GM23338 (cell line): ENCODE data around the gene CDKN1A. TPM values are rescaled to one million over a fixed set of nuclear protein-coding genes. Genes with fewer than 3 reads are reported as not detected.

Experiments
- ATAC-seq: fragments of 200-7000 bp; cut with Tn5 transposase; 3 replicates; pipeline ENCODE4 v1.9.1; 2020
- DNase-seq: peaks from one replicate; pipeline ENCODE4 v3.0.0-alpha.2; 2015; ENCODE audit warnings: low spot score
- H2AFZ ChIP-seq: fragments of 200-600 bp; sonication (generic); 2 replicates; pipeline ENCODE4 v1.8.0; 2016; ENCODE audit warnings: antibody characterized with exemption, mild to moderate bottlenecking, moderate library complexity
- H3F3A ChIP-seq: fragments of 200-600 bp; sonication (generic); replicated peaks from 2 replicates; pipeline ENCODE4 v1.8.0; 2017; ENCODE audit warnings: antibody characterized with exemption, mixed run types, low read depth
- H3K27ac ChIP-seq: fragments of 200-600 bp; sonication (generic); 2 replicates; pipeline ENCODE4 v1.6.1; 2016; ENCODE audit warnings: low read depth
- H3K27me3 ChIP-seq: fragments of 200-600 bp; sonication (generic); 2 replicates; pipeline ENCODE4 v1.8.0; 2016; ENCODE audit warnings: mild to moderate bottlenecking, mixed run types, moderate library complexity; ENCODE audit not compliant: insufficient read depth
- H3K36me3 ChIP-seq: fragments of 200-600 bp; sonication (generic); 2 replicates; pipeline ENCODE4 v1.8.0; 2016; ENCODE audit warnings: mild to moderate bottlenecking; ENCODE audit not compliant: insufficient read depth
- H3K4me1 ChIP-seq: fragments of 200-600 bp; sonication (generic); 2 replicates; pipeline ENCODE4 v1.8.0; 2016; ENCODE audit warnings: mild to moderate bottlenecking, moderate library complexity; ENCODE audit not compliant: insufficient read depth
- H3K4me2 ChIP-seq: fragments of 200-600 bp; sonication (generic); 2 replicates; pipeline ENCODE4 v1.7.1; 2017; ENCODE audit warnings: mixed run types
- H3K4me3 ChIP-seq: fragments of 200-600 bp; sonication (generic); 2 replicates; pipeline ENCODE4 v1.6.1; 2016; ENCODE audit warnings: mixed run types
- H3K79me2 ChIP-seq: fragments of 200-600 bp; sonication (generic); replicated peaks from 2 replicates; pipeline ENCODE4 v1.8.0; 2017; ENCODE audit warnings: mild to moderate bottlenecking; ENCODE audit not compliant: insufficient read depth
- H3K9me2 ChIP-seq: fragments of 200-600 bp; sonication (generic); 2 replicates; pipeline ENCODE4 v1.8.0; 2017; ENCODE audit not compliant: insufficient read depth
- H4K20me1 ChIP-seq: fragments of 200-600 bp; sonication (generic); replicated peaks from 2 replicates; pipeline ENCODE4 v1.8.0; 2017; ENCODE audit warnings: mild to moderate bottlenecking; ENCODE audit not compliant: insufficient read depth
- H3K27ac Mint-ChIP-seq: 2 replicates; pipeline ENCODE4 v1.8.0; 2020; ENCODE audit warnings: inconsistent platforms, mild to moderate bottlenecking, moderate library complexity, mixed read lengths
- H3K27me3 Mint-ChIP-seq: 3 replicates; pipeline ENCODE4 v1.8.0; 2022; ENCODE audit warnings: low read depth, mild to moderate bottlenecking, moderate library complexity, mixed read lengths, inconsistent platforms; ENCODE audit not compliant: insufficient read depth, poor library complexity
- H3K36me3 Mint-ChIP-seq: 3 replicates; pipeline ENCODE4 v1.8.0; 2021; ENCODE audit warnings: low read depth, mild to moderate bottlenecking, inconsistent platforms, moderate library complexity, mixed read lengths
- H3K4me1 Mint-ChIP-seq: 3 replicates; pipeline ENCODE4 v1.8.0; 2020; ENCODE audit warnings: mild to moderate bottlenecking, inconsistent platforms, mixed read lengths
- H3K4me3 Mint-ChIP-seq: 3 replicates; pipeline ENCODE4 v1.8.0; 2021; ENCODE audit warnings: moderate library complexity, mild to moderate bottlenecking, inconsistent platforms, mixed read lengths
- H3K9me3 Mint-ChIP-seq: 3 replicates; pipeline ENCODE4 v1.8.0; 2020; ENCODE audit warnings: moderate library complexity, mild to moderate bottlenecking, inconsistent platforms, mixed read lengths
- CREB1 ChIP-seq: fragments of 250-450 bp; sonication (Bioruptor Pico); IDR thresholded peaks from 2 replicates; pipeline ENCODE4 v1.5.0; 2020; ENCODE audit warnings: low read depth, mild to moderate bottlenecking, moderate library complexity
- CTCF ChIP-seq, 2 experiments: fragments of 200-600 bp in 1 of 2; sonication (generic) in 1 of 2; conservative IDR thresholded peaks; 2 replicates each; pipeline versions ENCODE4 v1.5.1 to v1.6.1; 2016 to 2017; ENCODE audit warnings: antibody characterized with exemption in 2 of 2, low read depth in 2 of 2, mild to moderate bottlenecking in 2 of 2, moderate library complexity in 1 of 2
- ETS1 ChIP-seq: IDR thresholded peaks from 2 replicates; pipeline ENCODE4 v1.6.1; 2016; ENCODE audit warnings: antibody characterized with exemption
- EZH2 ChIP-seq: fragments of 200-600 bp; sonication (generic); IDR thresholded peaks from one replicate; pipeline ENCODE4 v1.8.0; 2017; ENCODE audit warnings: antibody characterized with exemption, mild to moderate bottlenecking, low read depth; ENCODE audit not compliant: unreplicated experiment
- EZH2phosphoT487 ChIP-seq: fragments of 200-600 bp; sonication (generic); IDR thresholded peaks from one replicate; pipeline ENCODE4 v1.8.1; 2018; ENCODE audit warnings: antibody characterized with exemption; ENCODE audit not compliant: unreplicated experiment
- JUNB ChIP-seq: IDR thresholded peaks from one replicate; pipeline ENCODE4 v1.6.1; 2016; ENCODE audit warnings: antibody characterized with exemption; ENCODE audit not compliant: unreplicated experiment
- NANOG ChIP-seq: IDR thresholded peaks from 2 replicates; pipeline ENCODE4 v1.6.1; 2016; ENCODE audit warnings: antibody characterized with exemption, borderline replicate concordance
- REST ChIP-seq: IDR thresholded peaks from one replicate; pipeline ENCODE4 v1.6.1; 2018; ENCODE audit warnings: antibody characterized with exemption; ENCODE audit not compliant: unreplicated experiment
- STAT1 ChIP-seq: IDR thresholded peaks from one replicate; pipeline ENCODE4 v1.6.1; 2016; ENCODE audit warnings: antibody characterized with exemption; ENCODE audit not compliant: unreplicated experiment
- ZNF114 ChIP-seq: fragments of 250-450 bp; sonication (Bioruptor Pico); IDR thresholded peaks from 2 replicates; pipeline ENCODE4 v1.5.0; 2020; ENCODE audit warnings: mild to moderate bottlenecking, moderate library complexity
- ZNF331 ChIP-seq: fragments of 250-450 bp; sonication (Bioruptor Pico); IDR thresholded peaks from 2 replicates; pipeline ENCODE4 v1.5.0; 2020; ENCODE audit warnings: low read depth, mild to moderate bottlenecking, moderate library complexity
- ZNF462 ChIP-seq: fragments of 250-450 bp; sonication (Bioruptor Pico); IDR thresholded peaks from 2 replicates; pipeline ENCODE4 v1.5.0; 2020; ENCODE audit warnings: mild to moderate bottlenecking, moderate library complexity
- polyA plus RNA-seq: library from polyadenylated mRNA; unstranded; fragments of >200 nt; fragmentation: Nextera tagmentation; extraction: Ambion mirVana; gene quantifications from 2 replicates; pipeline ENCODE4 v1.2.1, GENCODE V29; 2016
- total RNA-seq: library from RNA; depleted of rRNA; stranded (reverse); fragments of >200 nt; shearing (Covaris generic); gene quantifications from 2 replicates; pipeline ENCODE4 v1.2.3, GENCODE V29; 2014

The CDKN1A gene
- total and polyA plus RNA-seq, 2 experiments from 2014 or later: 31.5 to 45.6 TPM

GRCh38 chr6:36703081-36703606 is 24.6 kb downstream of the CDKN1A start (continued):
- TF ChIP-seq ZNF462 (CRISPR knock-in tag): no peak
- no peak for TF ChIP-seq CREB1 (CRISPR knock-in tag)
- TF ChIP-seq STAT1: no peak
- TF ChIP-seq NANOG: no peak
- no peak for TF ChIP-seq CTCF (conservative IDR thresholded peaks at IDR 0.05; ENCODE audit: low read depth in 2 of 2)
- TF ChIP-seq JUNB: no peak
- TF ChIP-seq EZH2phosphoT487: no peak

- Histone ChIP-seq H3K79me2 (no peaks in the 10 kb centered on the region), H3K27ac (no peak overlapping the region), H3K27me3 (no peaks in the 10 kb centered on the region), H3K9me2 (no peaks in the 10 kb centered on the region), H3K4me3 (no peak overlapping the region), H2AFZ (no peak overlapping the region), H3K4me1 (no peaks in the 10 kb centered on the region), H3K4me2 (no peak overlapping the region), H3F3A (no peaks in the 10 kb centered on the region), H4K20me1 (no peaks in the 10 kb centered on the region), H3K36me3 (no peaks in the 10 kb centered on the region)
- DNase-seq (no peak), ATAC-seq (no peak)
- Mint-ChIP-seq H3K27me3 (no peaks in the 10 kb centered on the region), H3K4me3 (no peak overlapping the region), H3K4me1 (no peaks in the 10 kb centered on the region), H3K27ac (no peak overlapping the region), H3K9me3 (no peaks in the 10 kb centered on the region), H3K36me3 (no peaks in the 10 kb centered on the region)
- TF ChIP-seq ZNF114 (CRISPR knock-in tag) (no peak), NANOG (no peak), EZH2phosphoT487 (no peak), ZNF331 (no peak), REST (no peak), ETS1 (no peak), EZH2 (no peak)
Measured at GRCh38 chr6:36703982-36704381, 25.5 kb downstream of the CDKN1A start.
